K562 (cell line): ENCODE results near the gene TENM3. TPM values are rescaled to one million over a fixed set of nuclear protein-coding genes. Genes with fewer than 3 reads are reported as not detected.

Experiments
- ATAC-seq: fragments of 200-7000 bp; cut with Tn5 transposase; 3 replicates; pipeline ENCODE4 v1.9.1; 2020; ENCODE audit warnings: moderate library complexity
- BruUV-seq: library from RNA; stranded (reverse); fragments of 400-500 nt; replicated peaks from 2 replicates; lab custom pipeline; 2021; lab: Mats Ljungman, UMichigan
- CTCF ChIA-PET: fragments of 300-600 bp; formaldehyde crosslinking; extraction: SDS; loops from one replicate; lab custom pipeline; 2021; ENCODE audit warnings: low intra/inter-chr PET ratio; lab: Yijun Ruan, JAX
- POLR2A ChIA-PET: fragments of 300-600, 350-650 bp; sonication (Branson Sonifier 250); formaldehyde crosslinking; extraction: SDS; loops from one replicate; lab custom pipeline; 2021; ENCODE audit warnings: antibody characterized with exemption, inconsistent platforms; lab: Yijun Ruan, JAX
- DNase-seq, 4 experiments: peaks; one replicate each; pipeline versions ENCODE4 v3.0.0 to v3.0.0-alpha.2; 2011 to 2018; ENCODE audit warnings: low spot score in 3 of 4, mixed read lengths in 3 of 4; ENCODE audit errors: extremely low read depth in 1 of 4
- FAIRE-seq: peaks from 2 replicates; lab custom pipeline; 2011; peaks lifted over from hg19 to GRCh38; lab: Jason Lieb, UNC
- H2AFZ ChIP-seq: 2 replicates; pipeline ENCODE4 v1.6.0; 2011; ENCODE audit warnings: low read depth, low read length, control low read depth, inconsistent platforms
- H3K27ac ChIP-seq: fragments of 200-600 bp; 3 replicates; pipeline ENCODE4 v1.8.0; 2011; ENCODE audit warnings: low read depth, mild to moderate bottlenecking, control low read depth, inconsistent platforms, low read length, moderate library complexity, mixed read lengths; ENCODE audit errors: extremely low read depth
- H3K27me3 ChIP-seq, 2 experiments: fragments of 300-600 bp in 1 of 2; 2 replicates in 1 of 2; 3 replicates in 1 of 2; pipeline versions ENCODE4 v1.6.0 to v1.8.0; 2011; ENCODE audit warnings: inconsistent platforms in 2 of 2, low read length in 2 of 2, mild to moderate bottlenecking in 1 of 2, mixed read lengths in 1 of 2, moderate library complexity in 1 of 2; ENCODE audit not compliant: control insufficient read depth in 2 of 2, insufficient read depth in 2 of 2
- H3K36me3 ChIP-seq: fragments of 300-600 bp; 3 replicates; pipeline ENCODE4 v1.8.0; 2011; ENCODE audit warnings: mild to moderate bottlenecking, low read length, inconsistent platforms; ENCODE audit not compliant: control insufficient read depth, insufficient read depth
- H3K4me1 ChIP-seq, 2 experiments: fragments of 200-600 bp in 1 of 2; replicated peaks in 1 of 2; 2 replicates in 1 of 2; 3 replicates in 1 of 2; pipeline versions ENCODE4 v1.5.1 to v1.8.0; 2011; ENCODE audit warnings: inconsistent platforms in 2 of 2, low read length in 2 of 2, mild to moderate bottlenecking in 1 of 2, mixed read lengths in 1 of 2, moderate library complexity in 1 of 2; ENCODE audit not compliant: control insufficient read depth in 2 of 2, insufficient read depth in 2 of 2
- H3K4me2 ChIP-seq: 2 replicates; pipeline ENCODE4 v1.6.1; 2011; ENCODE audit warnings: low read length, control low read depth, inconsistent platforms, mixed read lengths; ENCODE audit not compliant: insufficient read depth
- H3K4me3 ChIP-seq: fragments of 200-600 bp; sonication (generic), shearing (Covaris generic); 2 replicates; pipeline ENCODE4 v1.5.1; 2016; ENCODE audit warnings: control low read depth, inconsistent platforms
- H3K79me2 ChIP-seq: fragments of 200-600 bp; 3 replicates; pipeline ENCODE4 v1.8.0; 2011; ENCODE audit warnings: low read length, inconsistent platforms; ENCODE audit not compliant: control insufficient read depth, insufficient read depth
- H3K9ac ChIP-seq, 2 experiments: 2 replicates each; pipeline versions ENCODE4 v1.6.0 to v1.6.1; 2011; ENCODE audit warnings: low read depth in 2 of 2, low read length in 2 of 2, control low read depth in 1 of 2, inconsistent platforms in 1 of 2, mild to moderate bottlenecking in 1 of 2, mixed read lengths in 1 of 2; ENCODE audit not compliant: insufficient read depth in 1 of 2
- H3K9me1 ChIP-seq: one replicate; pipeline ENCODE4 v1.6.0; 2011; ENCODE audit warnings: inconsistent platforms, mild to moderate bottlenecking, low read length, moderate library complexity; ENCODE audit not compliant: control insufficient read depth, insufficient read depth
- H3K9me3 ChIP-seq: replicated peaks from 2 replicates; pipeline ENCODE4 v1.5.1; 2011; ENCODE audit warnings: low read depth, low read length, inconsistent platforms; ENCODE audit not compliant: control insufficient read depth, insufficient read depth
- H4K20me1 ChIP-seq: replicated peaks from 2 replicates; pipeline ENCODE4 v1.6.1; 2011; ENCODE audit warnings: low read length, inconsistent platforms, mixed read lengths; ENCODE audit not compliant: control insufficient read depth, insufficient read depth
- NFXL1 ChIP-seq: fragments of 450-650 bp; formaldehyde crosslinking; IDR thresholded peaks from 2 replicates; pipeline ENCODE4 v1.4.0; 2021; ENCODE audit warnings: mild to moderate bottlenecking
- PML ChIP-seq: IDR thresholded peaks from 2 replicates; pipeline ENCODE4 v1.6.1; 2012; ENCODE audit warnings: low read length, inconsistent platforms
- RBM39 ChIP-seq: fragments of 200-400 bp; formaldehyde crosslinking; optimal IDR thresholded peaks from 2 replicates; pipeline ENCODE3; 2018; ENCODE audit warnings: low read depth, low read length
- SREBF2 ChIP-seq: sonication (generic); formaldehyde crosslinking; IDR thresholded peaks from 2 replicates; pipeline ENCODE4 v1.4.0; 2020; ENCODE audit warnings: mild to moderate bottlenecking, missing genetic modification reagents
- TEAD1 ChIP-seq, 2 experiments: fragments of 450-650 bp in 1 of 2; sonication (generic) in 1 of 2; formaldehyde crosslinking; IDR thresholded peaks; 2 replicates each; pipeline versions ENCODE4 v1.4.0 to v1.8.0; 2020 to 2022; ENCODE audit warnings: mild to moderate bottlenecking in 2 of 2, missing genetic modification reagents in 1 of 2
- TFAM ChIP-seq: fragments of 250-450 bp; sonication (Bioruptor Pico); conservative IDR thresholded peaks from 2 replicates; pipeline ENCODE4 v1.5.0; 2021; ENCODE audit warnings: mild to moderate bottlenecking, moderate library complexity
- XRCC3 ChIP-seq: fragments of 450-650 bp; IDR thresholded peaks from 2 replicates; pipeline ENCODE4 v1.6.1; 2017; ENCODE audit warnings: mild to moderate bottlenecking, moderate library complexity
- ZNF174 ChIP-seq: fragments of 250-450 bp; sonication (Bioruptor Pico); IDR thresholded peaks from 2 replicates; pipeline ENCODE4 v1.4.0; 2020; ENCODE audit warnings: mild to moderate bottlenecking
- ZNF444 ChIP-seq: fragments of 250-450 bp; sonication (Bioruptor Pico); IDR thresholded peaks from 2 replicates; pipeline ENCODE4 v1.4.0; 2020; ENCODE audit warnings: mild to moderate bottlenecking, moderate library complexity
- WGBS: fragments of 100-300 bp; shearing (Covaris generic); methylation state at CpG from one replicate; pipeline ENCODE4 v1.1.6; 2016; ENCODE audit warnings: low coverage, mixed read lengths; ENCODE audit not compliant: insufficient coverage; ENCODE audit errors: missing lambda C conversion rate; 5-methylcytosine and 5-hydroxymethylcytosine counted together
- in situ Hi-C: fragments of 300-500 bp; cut with MboI; formaldehyde crosslinking; loops from 4 replicates; pipeline ENCODE4 v1.15.0; 2018; ENCODE audit warnings: inconsistent platforms, mixed read lengths
- intact Hi-C: fragments of 100-400 bp; cut with micrococcal nuclease; formaldehyde crosslinking; loops from 2 replicates; pipeline ENCODE4 v1.14.2; 2022
- polyA plus RNA-seq, 8 experiments: library from polyadenylated mRNA; depleted of rRNA in 4 of 8; stranded (reverse) in 5 of 8; unstranded in 3 of 8; fragments of >200 nt; fragmentation: Nextera tagmentation in 2 of 8; fragmentation: Illumina TruSeq in 1 of 8; extraction: Ambion mirVana in 2 of 8; extraction: Trizol in 1 of 8; gene quantifications; 2 replicates each; pipeline versions ENCODE4 v1.2.1 to v1.2.3, GENCODE V29; 2011 to 2014; ENCODE audit warnings: inconsistent platforms in 1 of 8, missing spikeins in 1 of 8
- total RNA-seq, 7 experiments: library from RNA; depleted of rRNA in 6 of 7; stranded (reverse); fragments of >200 nt in 6 of 7; fragmentation: Illumina TruSeq in 2 of 7; extraction: Trizol in 2 of 7; gene quantifications; 2 replicates each; pipeline versions ENCODE4 v1.2.1 to v1.2.3, GENCODE V29; 2011 to 2021; ENCODE audit warnings: low replicate concordance in 1 of 7
- TF ChIP-seq, protein P1 (sequence below), 2 experiments: fragments of 450-650 bp in 1 of 2; IDR thresholded peaks; 2 replicates each; pipeline ENCODE4 v1.6.1; 2011 to 2017; ENCODE audit warnings: low read depth in 2 of 2, antibody characterized with exemption in 1 of 2, borderline replicate concordance in 1 of 2, low read length in 1 of 2, mild to moderate bottlenecking in 1 of 2, mixed read lengths in 1 of 2; ENCODE audit not compliant: control insufficient read depth in 1 of 2
- TF ChIP-seq, protein P2 (sequence below): sonication (generic); formaldehyde crosslinking; IDR thresholded peaks from 2 replicates; pipeline ENCODE4 v1.8.0; 2022; ENCODE audit warnings: mild to moderate bottlenecking, missing genetic modification reagents

The TENM3 gene
- total and polyA plus RNA-seq, 9 of the 15 experiments (the other 6 are each of a cell fraction or from before 2014, with no cell fraction given) = 0.01 to 0.02 TPM; not detected in 7

DNA sequence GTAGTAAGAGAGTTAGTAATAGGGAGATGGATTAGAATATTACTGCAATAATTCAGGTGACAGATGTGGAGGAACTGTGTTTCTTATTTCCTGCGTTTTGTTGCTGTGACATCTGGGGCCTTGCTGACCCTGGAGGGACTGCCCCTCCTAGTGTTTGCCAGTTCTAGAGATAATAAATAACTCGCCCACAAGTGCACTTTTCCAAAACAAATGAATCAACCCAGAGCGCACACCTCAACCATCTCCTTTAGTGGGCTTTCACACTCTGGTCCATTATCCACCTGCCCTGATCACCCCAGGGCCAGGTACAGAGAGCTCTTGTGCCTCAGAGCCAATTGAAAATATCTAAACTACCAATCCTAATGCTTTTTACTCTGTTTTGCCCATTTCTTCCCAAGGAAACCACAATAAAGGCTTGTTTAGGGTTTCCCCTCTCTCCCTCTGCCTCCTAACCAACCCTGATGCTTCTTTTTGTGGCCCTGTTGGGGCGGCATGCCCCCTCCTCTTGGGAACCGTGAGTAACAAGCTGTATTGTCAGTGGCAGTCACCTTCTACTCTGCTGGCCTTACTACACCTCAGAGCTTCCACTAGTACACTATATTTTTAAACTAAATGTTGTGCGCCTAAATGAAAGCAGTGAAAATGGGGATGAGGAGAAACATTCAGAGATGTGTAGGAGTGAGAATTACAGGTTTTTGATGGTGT lies 270.5 kb downstream of the TENM3 start (continued):
- TF ChIP-seq TEAD1 (CRISPR knock-in tag; IDR thresholded peaks at IDR 0.05) (no peak), ZNF174 (CRISPR knock-in tag) (no peak), RBM39 (no peak), PML (no peak), TFAM (CRISPR knock-in tag) (no peak), SREBF2 (CRISPR knock-in tag) (no peak)
- TF ChIP-seq, protein P1, sequence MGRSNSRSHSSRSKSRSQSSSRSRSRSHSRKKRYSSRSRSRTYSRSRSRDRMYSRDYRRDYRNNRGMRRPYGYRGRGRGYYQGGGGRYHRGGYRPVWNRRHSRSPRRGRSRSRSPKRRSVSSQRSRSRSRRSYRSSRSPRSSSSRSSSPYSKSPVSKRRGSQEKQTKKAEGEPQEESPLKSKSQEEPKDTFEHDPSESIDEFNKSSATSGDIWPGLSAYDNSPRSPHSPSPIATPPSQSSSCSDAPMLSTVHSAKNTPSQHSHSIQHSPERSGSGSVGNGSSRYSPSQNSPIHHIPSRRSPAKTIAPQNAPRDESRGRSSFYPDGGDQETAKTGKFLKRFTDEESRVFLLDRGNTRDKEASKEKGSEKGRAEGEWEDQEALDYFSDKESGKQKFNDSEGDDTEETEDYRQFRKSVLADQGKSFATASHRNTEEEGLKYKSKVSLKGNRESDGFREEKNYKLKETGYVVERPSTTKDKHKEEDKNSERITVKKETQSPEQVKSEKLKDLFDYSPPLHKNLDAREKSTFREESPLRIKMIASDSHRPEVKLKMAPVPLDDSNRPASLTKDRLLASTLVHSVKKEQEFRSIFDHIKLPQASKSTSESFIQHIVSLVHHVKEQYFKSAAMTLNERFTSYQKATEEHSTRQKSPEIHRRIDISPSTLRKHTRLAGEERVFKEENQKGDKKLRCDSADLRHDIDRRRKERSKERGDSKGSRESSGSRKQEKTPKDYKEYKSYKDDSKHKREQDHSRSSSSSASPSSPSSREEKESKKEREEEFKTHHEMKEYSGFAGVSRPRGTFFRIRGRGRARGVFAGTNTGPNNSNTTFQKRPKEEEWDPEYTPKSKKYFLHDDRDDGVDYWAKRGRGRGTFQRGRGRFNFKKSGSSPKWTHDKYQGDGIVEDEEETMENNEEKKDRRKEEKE (IDR thresholded peaks at IDR 0.05; ENCODE audit: borderline replicate concordance in 1 of 2, control insufficient read depth in 1 of 2, low read depth in 2 of 2, low read length in 1 of 2) = no peak

DNA sequence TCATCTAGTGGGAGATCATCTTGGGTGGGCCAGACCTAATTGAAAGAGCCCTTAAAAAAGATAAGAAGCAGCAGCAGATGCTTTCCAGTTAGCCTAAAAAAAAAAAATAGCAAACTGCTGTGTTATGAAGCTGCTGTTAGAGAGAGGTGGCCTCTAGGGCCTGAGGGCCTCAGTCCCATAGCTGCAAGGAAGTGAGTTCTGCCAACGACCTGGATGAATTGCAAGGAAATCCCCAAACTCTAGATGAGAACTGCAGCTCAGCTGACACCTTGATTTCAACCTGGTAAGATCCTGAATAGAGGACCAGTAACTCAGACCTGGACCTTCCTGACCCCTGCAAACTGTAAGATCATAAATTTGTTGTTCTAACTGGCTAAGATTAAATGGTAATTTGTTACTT lies 275.2 kb downstream of the TENM3 start:
- DNase-seq (no peak), ATAC-seq (no peak)
- H3K4me2 ChIP-seq = no peak overlapping the region
- ChIA-PET CTCF (no interaction called here), POLR2A (no interaction called here)
- H3K27ac ChIP-seq = no peak overlapping the region
- no TSS peak for BruUV-seq
- H3K4me3 ChIP-seq = no peak overlapping the region
- 0% methylated on average over 1 of the region's 1 CpG for WGBS
- H3K79me2 ChIP-seq = no peaks in the 10 kb centered on the region
- no peaks in the 10 kb centered on the region for H3K9me3 ChIP-seq
- no peak overlapping the region for H2AFZ ChIP-seq
- intact Hi-C loops (no loop called here), in situ Hi-C loops (no loop called here)
- no peaks in the 10 kb centered on the region for H3K9me1 ChIP-seq
- H3K27me3 ChIP-seq = no peaks in the 10 kb centered on the region
- TF ChIP-seq NFXL1 (CRISPR knock-in tag) = no peak
- TF ChIP-seq ZNF444 (CRISPR knock-in tag) = no peak
- no peak for TF ChIP-seq SREBF2 (CRISPR knock-in tag)
- TF ChIP-seq, protein P2, sequence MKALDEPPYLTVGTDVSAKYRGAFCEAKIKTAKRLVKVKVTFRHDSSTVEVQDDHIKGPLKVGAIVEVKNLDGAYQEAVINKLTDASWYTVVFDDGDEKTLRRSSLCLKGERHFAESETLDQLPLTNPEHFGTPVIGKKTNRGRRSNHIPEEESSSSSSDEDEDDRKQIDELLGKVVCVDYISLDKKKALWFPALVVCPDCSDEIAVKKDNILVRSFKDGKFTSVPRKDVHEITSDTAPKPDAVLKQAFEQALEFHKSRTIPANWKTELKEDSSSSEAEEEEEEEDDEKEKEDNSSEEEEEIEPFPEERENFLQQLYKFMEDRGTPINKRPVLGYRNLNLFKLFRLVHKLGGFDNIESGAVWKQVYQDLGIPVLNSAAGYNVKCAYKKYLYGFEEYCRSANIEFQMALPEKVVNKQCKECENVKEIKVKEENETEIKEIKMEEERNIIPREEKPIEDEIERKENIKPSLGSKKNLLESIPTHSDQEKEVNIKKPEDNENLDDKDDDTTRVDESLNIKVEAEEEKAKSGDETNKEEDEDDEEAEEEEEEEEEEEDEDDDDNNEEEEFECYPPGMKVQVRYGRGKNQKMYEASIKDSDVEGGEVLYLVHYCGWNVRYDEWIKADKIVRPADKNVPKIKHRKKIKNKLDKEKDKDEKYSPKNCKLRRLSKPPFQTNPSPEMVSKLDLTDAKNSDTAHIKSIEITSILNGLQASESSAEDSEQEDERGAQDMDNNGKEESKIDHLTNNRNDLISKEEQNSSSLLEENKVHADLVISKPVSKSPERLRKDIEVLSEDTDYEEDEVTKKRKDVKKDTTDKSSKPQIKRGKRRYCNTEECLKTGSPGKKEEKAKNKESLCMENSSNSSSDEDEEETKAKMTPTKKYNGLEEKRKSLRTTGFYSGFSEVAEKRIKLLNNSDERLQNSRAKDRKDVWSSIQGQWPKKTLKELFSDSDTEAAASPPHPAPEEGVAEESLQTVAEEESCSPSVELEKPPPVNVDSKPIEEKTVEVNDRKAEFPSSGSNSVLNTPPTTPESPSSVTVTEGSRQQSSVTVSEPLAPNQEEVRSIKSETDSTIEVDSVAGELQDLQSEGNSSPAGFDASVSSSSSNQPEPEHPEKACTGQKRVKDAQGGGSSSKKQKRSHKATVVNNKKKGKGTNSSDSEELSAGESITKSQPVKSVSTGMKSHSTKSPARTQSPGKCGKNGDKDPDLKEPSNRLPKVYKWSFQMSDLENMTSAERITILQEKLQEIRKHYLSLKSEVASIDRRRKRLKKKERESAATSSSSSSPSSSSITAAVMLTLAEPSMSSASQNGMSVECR = no peak
- no peak for TF ChIP-seq XRCC3
- TF ChIP-seq, all 486 proteins: peak for 0
- Histone ChIP-seq H3K4me1 (no peaks in the 10 kb centered on the region), H3K9ac (no peak overlapping the region), H3K36me3 (no peaks in the 10 kb centered on the region), H4K20me1 (no peaks in the 10 kb centered on the region)
- no peak for FAIRE-seq
